ENCODE results near the gene MAML2.

MAML2 gene

DNA sequence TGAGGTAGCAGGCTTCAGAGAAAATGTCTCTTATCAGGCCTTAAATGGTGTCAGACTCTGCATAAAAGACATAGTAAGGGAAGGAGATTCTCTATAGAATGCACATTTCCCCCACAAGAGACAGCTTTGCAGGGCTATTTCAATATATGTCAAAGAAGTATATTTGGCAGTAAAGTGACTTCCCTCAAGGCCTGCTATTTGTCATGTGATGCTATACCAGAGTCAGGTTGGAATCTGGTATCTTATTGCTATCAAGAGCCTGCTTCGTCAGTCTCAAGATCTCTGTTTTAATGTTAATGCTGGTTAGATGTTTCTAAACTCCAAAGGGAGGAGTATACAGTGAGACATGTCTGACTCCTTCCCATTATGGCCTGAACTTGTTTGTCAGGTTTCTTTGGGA is 378.7 kb downstream of the MAML2 start:
- no peak for DNase-seq (ENCODE audit: low spot score)

DNA sequence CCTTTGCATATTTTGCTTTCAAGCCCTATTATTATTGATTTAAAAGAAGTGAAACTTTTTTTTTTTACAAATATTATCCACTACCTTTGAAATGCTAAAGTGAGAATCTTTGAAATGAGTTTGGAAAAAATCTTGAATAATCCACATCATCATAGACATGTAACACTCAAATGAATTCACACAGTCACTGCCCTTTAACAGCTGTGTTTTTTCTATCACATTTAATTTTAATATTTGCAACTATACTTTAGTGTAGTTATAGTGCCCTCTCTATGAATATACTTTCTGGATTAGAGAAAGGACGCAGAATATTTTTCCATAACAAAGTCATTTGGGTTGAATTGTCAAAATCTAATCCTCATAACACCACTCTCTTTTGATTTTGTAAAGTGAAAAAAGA is 381.2 kb downstream of the MAML2 start:
- DNase-seq (ENCODE audit: low spot score): no peak

GRCh38 chr11:95950905-95951304 is 392.1 kb downstream of the MAML2 start:
- no peak for DNase-seq (ENCODE audit: low spot score)

DNA sequence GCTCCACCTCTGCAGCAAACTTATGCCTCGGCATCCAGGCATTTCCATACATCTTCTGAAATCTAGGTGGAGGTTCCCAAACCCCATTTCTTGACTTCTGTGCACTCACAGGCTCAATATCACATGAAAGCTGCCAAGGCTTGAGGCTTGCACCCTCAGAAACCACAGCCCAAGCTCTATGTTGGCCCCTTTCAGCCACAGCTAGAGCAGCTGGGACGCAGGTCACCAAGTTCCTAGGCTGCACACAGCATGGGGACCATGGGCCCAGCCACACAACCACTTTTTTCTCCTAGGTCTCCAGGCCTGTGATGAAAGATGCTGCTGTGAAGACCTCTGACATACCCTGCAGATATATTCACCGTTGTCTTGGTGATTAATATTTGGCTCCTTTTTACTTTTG is 394.4 kb downstream of the MAML2 start:
- no peak for DNase-seq (ENCODE audit: low spot score)

DNA sequence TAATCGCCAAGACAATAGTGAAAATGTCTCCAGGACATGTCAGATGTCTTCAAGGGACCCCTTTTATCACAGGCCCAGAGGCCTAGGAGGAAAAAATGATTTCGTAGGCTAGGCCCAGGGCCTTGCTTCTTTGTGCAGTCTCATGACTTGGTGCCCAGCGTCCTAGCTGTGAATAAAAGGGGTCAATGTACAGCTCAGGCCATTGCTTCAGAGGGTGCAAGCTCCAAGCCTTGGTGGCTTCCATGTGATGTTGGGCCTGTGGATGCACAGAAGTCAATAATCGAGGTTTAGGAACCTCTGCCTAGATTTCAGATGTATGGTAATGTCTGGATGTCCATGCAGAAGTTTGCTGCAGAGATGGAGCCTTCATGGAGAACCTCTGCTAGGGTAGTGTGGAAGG is 398.4 kb downstream of the MAML2 start:
- DNase-seq (ENCODE audit: low spot score): no peak

DNA sequence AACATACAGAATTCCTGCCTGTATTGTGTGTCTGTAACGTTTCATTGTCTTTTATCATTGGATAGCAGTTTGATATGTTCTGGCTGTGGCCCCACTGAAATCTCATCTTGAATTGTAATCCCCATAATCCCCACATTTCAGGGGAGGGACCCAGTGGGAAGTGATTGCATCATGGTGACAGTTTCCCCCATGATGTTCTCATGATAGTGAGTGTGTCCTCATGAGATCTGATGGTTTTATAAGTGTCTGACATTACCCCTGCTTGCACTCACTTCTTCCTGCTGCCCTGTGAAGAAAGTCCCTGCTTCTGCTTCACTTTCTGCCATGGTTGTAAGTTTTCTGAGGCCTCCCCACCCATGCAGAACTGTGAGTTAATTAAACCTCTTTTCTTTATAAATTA is 399.4 kb downstream of the MAML2 start:
- no peak for DNase-seq (ENCODE audit: low spot score)

- DNase-seq (ENCODE audit: low spot score): no peak
Observed at GRCh38 chr11:95939091-95939490, 403.9 kb downstream of the MAML2 start.

- no peak for DNase-seq (ENCODE audit: low spot score)
Observed at GRCh38 chr11:95937358-95937757, 405.6 kb downstream of the MAML2 start.

GRCh38 chr11:95933594-95933993 is 409.4 kb downstream of the MAML2 start:
- no peak for DNase-seq (ENCODE audit: low spot score)

- DNase-seq (ENCODE audit: low spot score): no peak
Observed at GRCh38 chr11:95931916-95932315, 411.1 kb downstream of the MAML2 start.

- DNase-seq (ENCODE audit: low spot score): no peak
Observed at GRCh38 chr11:95930948-95931347, 412.0 kb downstream of the MAML2 start.

GRCh38 chr11:95926726-95927125 is 416.3 kb downstream of the MAML2 start:
- DNase-seq (ENCODE audit: low spot score): no peak
